ENCODE results near the gene GRID1.

GRID1 gene

DNA sequence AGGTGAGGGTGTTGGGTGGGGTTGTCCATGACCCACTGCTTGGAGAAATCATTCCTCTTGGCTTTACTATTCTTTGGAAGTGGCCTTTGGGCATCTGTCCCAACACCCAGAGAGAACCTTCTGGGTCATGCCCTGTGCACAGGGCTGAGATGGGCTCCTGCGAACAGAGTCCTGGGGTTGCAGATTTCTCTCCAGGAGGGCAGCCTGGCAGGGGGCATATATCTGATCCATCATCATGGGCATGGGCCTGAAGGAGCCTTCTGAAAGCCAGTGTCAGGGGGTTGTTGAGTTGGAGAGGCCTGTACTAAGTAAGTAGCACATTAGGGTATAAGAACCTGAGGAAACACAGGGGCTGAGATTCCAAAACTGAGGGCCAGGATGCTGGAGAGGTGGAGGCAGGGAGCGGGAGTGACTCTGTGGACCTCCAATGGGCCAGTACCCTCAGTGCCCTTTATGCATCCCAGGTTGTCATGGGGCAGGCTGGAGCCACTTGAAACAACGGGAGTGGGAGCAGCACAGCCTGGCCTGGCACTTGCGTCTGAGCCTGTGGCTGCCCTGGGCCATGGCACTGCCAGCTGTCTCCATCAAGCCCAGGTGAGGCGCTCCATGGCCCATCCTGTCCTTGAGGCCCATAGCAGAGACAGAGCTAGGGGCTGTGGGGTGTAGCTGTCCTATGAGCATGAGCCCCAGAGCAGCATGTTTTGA is 203.7 kb downstream of the GRID1 start:
- DNase-seq = no peak

- DNase-seq = no peak
These were observed 204.6 kb downstream of the GRID1 start for GRCh38 chr10:86162036-86162435.

DNA sequence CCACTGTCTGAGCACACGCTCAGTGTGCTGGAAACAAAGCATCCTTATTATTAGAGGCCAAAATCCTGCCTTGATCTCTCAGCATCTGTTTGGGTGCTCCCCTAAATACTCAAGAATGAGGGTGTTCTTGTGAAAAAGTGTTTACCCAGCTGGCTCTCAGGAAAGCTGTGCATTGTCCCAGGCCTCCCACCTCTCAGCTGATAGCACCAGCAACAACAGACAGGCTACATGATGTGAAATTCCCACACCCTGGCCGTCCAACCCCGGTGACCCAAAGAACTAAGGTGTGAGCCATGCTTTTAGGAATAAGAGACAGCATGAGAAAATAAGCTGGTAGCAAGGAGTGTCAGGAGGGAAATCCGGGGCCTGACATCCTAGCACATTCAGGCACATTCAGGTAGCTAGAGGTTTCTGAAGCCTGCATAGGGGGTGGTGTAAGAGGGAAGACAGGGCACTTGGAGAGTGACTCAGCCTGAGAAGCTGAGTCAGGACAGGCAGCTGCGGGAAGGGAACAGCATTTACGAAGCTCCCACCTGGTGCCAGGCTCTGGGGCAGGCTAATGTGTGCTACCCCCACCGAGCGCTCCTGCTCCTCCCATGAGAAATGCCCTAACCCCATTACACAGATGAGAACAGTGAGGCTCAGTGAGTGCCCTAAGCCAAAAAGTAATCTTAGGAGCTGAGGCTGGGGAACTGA is 205.6 kb downstream of the GRID1 start:
- no peak for DNase-seq

- DNase-seq = no peak
These were observed 206.8 kb downstream of the GRID1 start for GRCh38 chr10:86159797-86160196.

DNA sequence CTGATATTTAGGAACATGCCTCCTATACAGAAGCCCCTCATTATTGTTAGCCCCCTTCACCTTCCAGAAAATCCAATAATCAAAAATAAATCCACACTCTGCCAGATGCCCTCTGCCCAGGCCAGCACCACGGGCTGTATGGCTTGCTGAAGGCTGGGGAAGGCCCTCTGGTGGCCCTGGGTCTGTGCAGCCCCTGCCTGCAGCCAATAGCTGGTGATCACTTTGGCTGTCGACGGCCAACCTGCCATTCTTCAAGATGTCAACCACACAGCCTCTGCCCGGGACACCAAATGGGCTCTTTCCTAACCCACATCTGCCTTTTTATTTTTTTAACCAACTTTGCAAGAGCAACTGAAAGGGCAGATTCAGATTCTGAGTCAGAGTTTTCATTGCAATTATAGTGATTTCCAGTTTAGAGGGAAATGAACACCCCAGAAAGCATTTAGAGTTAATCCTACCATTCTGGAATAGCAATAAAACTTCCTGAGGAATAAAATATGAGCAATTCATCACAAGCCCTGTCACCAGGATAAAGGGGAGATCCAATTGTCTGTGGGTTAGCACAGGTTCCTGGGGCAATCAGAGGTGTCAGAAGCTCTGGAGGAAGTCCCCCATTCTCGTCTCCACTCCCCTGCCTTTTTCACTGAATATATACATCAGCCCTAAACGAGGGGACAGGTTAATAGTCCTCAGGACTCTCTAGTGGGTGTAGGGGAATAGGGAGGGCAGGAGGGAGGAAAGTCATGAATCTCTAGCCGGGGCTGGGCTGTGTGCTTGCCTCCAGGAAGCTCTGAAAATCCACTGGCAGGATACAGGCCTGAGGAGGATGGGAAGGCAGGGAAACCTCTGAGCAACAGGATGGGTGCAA is 211.3 kb downstream of the GRID1 start:
- DNase-seq = no peak

- DNase-seq = no peak
These were observed 212.8 kb downstream of the GRID1 start for GRCh38 chr10:86153751-86154150.

DNA sequence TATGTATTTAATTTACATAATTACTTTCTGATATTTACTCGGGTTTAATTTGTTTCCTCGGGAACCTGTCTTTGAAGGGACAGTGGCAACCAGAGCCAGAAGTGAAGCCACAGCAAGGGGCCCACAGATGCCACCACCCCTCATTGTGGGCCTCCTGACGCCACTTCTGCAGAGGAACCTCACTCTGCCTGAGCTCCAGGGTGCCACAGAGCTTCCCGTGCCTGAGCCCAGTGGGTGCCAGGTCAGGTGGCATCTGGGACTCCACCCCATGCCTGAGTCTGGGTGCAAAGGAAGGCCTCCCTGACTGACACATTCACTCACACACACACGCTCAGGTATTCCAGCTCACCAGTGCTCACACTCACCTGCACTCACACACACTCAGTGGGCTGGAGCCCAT is 213.7 kb downstream of the GRID1 start:
- DNase-seq = no peak

DNA sequence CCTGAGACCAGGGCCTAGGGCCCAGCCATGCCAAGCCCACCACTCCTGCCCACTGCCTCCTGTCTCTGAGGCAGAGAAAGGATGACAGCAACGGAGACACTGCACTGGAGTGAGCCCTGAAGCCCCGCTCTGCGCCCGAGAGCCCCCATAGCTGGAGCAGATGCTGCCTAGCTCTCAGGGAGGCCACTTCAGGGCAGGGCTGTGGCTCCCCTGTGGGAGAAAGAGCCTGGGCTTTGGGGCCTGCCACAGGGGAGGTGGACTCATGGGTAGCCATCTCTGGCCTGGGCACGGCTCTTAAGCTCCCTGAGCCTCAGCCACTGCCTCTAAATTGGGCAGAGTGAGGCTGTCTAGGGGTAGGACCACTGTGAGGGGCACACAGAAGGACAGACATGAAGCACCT is 214.2 kb downstream of the GRID1 start:
- DNase-seq = no peak

GRCh38 chr10:86151613-86152012 is 215.0 kb downstream of the GRID1 start:
- no peak for DNase-seq

DNA sequence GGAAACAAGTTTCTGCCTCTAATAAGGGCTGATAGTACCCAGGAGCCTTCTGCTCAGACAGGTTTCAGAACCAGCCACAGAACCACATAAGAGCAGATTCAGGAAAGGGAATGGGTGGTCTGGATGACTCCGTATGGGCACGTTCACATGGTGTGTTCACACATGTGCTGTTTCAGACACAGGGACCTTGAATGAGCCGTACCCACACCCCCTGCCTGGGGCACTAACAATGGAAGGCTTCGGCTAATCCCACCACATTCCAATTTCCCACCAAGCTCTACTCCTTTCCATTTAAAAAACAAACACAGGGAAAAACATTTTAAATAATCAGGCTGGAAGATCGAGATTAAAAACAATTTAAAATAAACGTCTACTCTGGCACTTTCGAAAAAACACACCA is 217.3 kb downstream of the GRID1 start:
- no peak for DNase-seq

DNA sequence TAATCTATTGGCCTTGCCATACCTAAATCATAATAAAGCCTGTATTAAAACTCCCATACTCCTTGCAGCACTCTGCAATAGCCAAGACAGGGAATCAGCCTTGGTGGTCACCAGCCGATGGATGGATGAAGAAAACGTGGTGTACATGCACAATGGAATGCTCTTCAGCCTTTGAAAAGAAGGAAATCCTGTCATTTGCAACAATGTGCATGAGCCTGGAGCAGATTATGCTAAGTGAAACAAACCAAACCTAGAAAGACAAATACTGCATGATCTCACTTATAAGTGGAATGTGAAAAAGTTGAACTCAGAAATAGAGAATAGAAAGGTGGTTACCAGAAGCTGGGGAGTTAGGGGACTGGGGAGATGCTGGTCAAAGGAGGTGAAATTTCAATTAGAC is 218.5 kb downstream of the GRID1 start:
- no peak for DNase-seq

GRCh38 chr10:86144301-86144700 is 222.3 kb downstream of the GRID1 start:
- DNase-seq = no peak

- no peak for DNase-seq
These were observed 224.7 kb downstream of the GRID1 start for GRCh38 chr10:86141896-86142295.

- no peak for DNase-seq
These were observed 227.4 kb downstream of the GRID1 start for GRCh38 chr10:86139066-86139657.

GRCh38 chr10:86138551-86139065 is 228.0 kb downstream of the GRID1 start:
- no peak for DNase-seq

DNA sequence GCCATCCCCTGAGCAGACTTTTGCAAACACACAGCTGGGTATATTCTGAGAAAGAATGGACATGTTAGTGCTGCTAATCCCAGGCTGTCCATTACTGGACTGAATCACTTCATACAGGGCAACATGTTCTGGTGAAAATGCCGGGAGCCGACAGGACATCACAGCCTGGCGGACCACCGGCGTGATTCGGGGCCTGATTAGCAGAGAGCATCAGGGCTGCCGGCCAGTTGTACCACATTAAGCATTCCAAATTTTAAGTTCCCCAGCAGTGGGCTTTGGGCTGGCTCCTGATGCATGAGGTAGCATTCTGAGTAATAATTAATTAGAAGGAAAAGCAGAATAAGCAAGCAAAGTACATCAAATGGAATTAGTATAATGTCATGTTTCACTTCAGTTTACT is 229.0 kb downstream of the GRID1 start:
- DNase-seq = no peak

GRCh38 chr10:86136934-86137333 is 229.7 kb downstream of the GRID1 start:
- DNase-seq = no peak

- no peak for DNase-seq
These were observed 231.4 kb downstream of the GRID1 start for GRCh38 chr10:86135191-86135590.

DNA sequence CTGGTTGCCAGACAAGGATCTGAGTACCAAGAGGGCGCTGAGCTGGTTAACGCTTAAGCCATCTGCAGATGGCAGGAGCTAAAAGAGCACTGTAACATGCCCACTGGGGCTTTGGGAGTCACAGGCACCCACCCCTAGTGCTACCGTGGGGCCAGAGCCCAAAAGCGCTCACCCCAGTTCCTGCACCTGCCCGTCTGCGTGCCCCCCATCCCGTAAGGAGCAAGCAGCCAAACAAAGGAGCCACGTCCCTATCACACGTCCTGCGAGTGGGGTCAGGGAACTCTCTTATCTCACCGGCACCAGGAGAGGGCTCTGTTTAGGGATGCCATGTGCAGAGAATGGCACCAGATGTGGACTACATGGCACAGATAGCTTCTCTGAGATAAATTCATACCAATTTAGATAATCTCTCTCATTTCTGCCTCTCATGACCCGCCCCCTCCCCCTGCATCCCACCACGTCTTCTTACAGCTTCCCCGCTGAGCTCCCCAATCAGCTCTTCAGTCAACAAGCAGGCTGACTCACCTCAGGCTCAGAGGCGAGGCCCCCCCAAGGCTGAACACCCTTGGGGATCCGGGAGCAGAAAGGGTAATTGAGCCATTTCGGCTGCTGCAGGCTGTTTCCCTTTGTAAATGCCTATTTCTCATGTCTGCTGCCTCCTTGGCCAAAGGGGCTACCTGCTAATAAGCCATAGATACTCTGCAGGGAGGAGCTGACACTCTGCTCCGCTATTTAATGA is 235.7 kb downstream of the GRID1 start:
- DNase-seq = no peak

GRCh38 chr10:86130041-86130440 is 236.6 kb downstream of the GRID1 start:
- DNase-seq = no peak

- DNase-seq = no peak
These were observed 238.2 kb downstream of the GRID1 start for GRCh38 chr10:86128360-86128759.

DNA sequence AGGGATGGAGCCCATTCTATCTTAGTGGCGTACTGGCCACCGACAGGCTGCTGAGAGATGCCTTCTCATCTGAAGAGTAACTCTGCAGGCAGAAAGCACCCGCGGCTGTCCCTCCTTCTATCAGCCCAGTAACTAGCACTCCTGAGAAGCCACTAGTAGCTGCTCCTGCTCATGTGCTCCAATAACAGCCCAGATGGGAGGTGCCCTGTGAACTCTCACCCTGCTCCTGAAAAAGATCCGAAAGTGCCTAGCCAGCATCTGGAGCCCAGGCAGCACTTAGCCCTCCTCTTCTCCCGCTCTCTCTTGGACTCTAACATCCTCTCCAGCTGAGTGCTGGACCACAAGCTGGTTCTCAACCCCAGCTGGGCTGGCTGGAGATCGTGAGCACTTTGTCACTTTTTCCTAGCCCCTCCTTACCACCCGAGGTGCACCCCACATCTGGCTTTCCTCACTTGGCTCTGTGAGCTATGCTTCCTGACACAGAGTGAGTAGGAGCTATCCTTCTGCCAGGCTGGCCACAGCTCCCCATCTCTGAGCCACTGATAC is 239.2 kb downstream of the GRID1 start:
- DNase-seq = no peak
